ENCODE data around the gene MAST4.

- TF ChIP-seq, protein P1, sequence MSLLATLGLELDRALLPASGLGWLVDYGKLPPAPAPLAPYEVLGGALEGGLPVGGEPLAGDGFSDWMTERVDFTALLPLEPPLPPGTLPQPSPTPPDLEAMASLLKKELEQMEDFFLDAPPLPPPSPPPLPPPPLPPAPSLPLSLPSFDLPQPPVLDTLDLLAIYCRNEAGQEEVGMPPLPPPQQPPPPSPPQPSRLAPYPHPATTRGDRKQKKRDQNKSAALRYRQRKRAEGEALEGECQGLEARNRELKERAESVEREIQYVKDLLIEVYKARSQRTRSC (CRISPR knock-in tag; IDR thresholded peaks at IDR 0.05; ENCODE audit: low read depth), result no peak
- no peak for TF ChIP-seq ZNF280B (CRISPR knock-in tag; IDR thresholded peaks at IDR 0.05; ENCODE audit: borderline replicate concordance)
- TF ChIP-seq, protein P2, sequence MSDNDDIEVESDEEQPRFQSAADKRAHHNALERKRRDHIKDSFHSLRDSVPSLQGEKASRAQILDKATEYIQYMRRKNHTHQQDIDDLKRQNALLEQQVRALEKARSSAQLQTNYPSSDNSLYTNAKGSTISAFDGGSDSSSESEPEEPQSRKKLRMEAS (IDR thresholded peaks at IDR 0.05), result no peak
Measured at GRCh38 chr5:67115246-67115645, 519.1 kb downstream of the MAST4 start.

Measured in HepG2 (cell line).